Measurements from ENCODE around the gene RSPRY1. TPM values are rescaled to one million over a fixed set of nuclear protein-coding genes. Genes with fewer than 3 reads are reported as not detected.
"Not testable (repeated sequence)": the region's sequence is repeated elsewhere in the genome, so short reads cannot be mapped to it uniquely, and the experiment has no call there.

RSPRY1 gene
- total RNA-seq, 1 donor from 2014 or later = 26.0 TPM

- DNase-seq (ENCODE audit: low spot score) = peak; percentile 83
Observed at GRCh38 chr16:57252148-57252721, 66.1 kb downstream of the RSPRY1 start.

GRCh38 chr16:57253466-57253865 is 67.3 kb downstream of the RSPRY1 start:
- no peak for DNase-seq (ENCODE audit: low spot score)

- peak; percentile 49 for DNase-seq (ENCODE audit: low spot score)
Observed at GRCh38 chr16:57255686-57256415, 69.7 kb downstream of the RSPRY1 start.

GRCh38 chr16:57256601-57257395 is 70.7 kb downstream of the RSPRY1 start:
- peak; percentile 86 for DNase-seq (ENCODE audit: low spot score)

GRCh38 chr16:57257455-57258070 is 71.4 kb downstream of the RSPRY1 start:
- DNase-seq (ENCODE audit: low spot score) = peak; percentile 80

- DNase-seq (ENCODE audit: low spot score) = peak; percentile 81
Observed at GRCh38 chr16:57258226-57258909, 72.2 kb downstream of the RSPRY1 start.

GRCh38 chr16:57258910-57259475 is 72.9 kb downstream of the RSPRY1 start:
- peak; percentile 55 for DNase-seq (ENCODE audit: low spot score)

- peak; percentile 49 for DNase-seq (ENCODE audit: low spot score)
Observed at GRCh38 chr16:57260294-57260929, 74.3 kb downstream of the RSPRY1 start.

- DNase-seq (ENCODE audit: low spot score) = peak; percentile 47
Observed at GRCh38 chr16:57261806-57262205, 75.7 kb downstream of the RSPRY1 start.

GRCh38 chr16:57262841-57263540 is 76.9 kb downstream of the RSPRY1 start:
- DNase-seq (ENCODE audit: low spot score) = peak; percentile 85

- DNase-seq (ENCODE audit: low spot score) = no peak
Observed at GRCh38 chr16:57263541-57264351, 77.6 kb downstream of the RSPRY1 start.

- no peak for DNase-seq (ENCODE audit: low spot score)
Observed at GRCh38 chr16:57264381-57264780, 78.3 kb downstream of the RSPRY1 start.

- no peak for DNase-seq (ENCODE audit: low spot score)
Observed at GRCh38 chr16:57264950-57265371, 78.8 kb downstream of the RSPRY1 start.

- no peak for DNase-seq (ENCODE audit: low spot score)
Observed at GRCh38 chr16:57265850-57266530, 79.9 kb downstream of the RSPRY1 start.

GRCh38 chr16:57266531-57267260 is 80.6 kb downstream of the RSPRY1 start:
- no peak for DNase-seq (ENCODE audit: low spot score)

GRCh38 chr16:57267343-57267742 is 81.2 kb downstream of the RSPRY1 start:
- not testable (repeated sequence) for DNase-seq (ENCODE audit: low spot score)
